Stimulated activated CD8-positive, alpha-beta memory T cell treated with anti-CD3 and anti-CD28 coated beads, Interleukin-2, amount 100 ng/mL, for 48 hours (primary cell): ENCODE data around the gene DSCAM.

Experiments
- DNase-seq, 2 donors: peaks; one replicate each; pipeline ENCODE4 v3.0.0-alpha.2; 2020; ENCODE audit warnings: low read depth in 2 of 2

The DSCAM gene

DNA sequence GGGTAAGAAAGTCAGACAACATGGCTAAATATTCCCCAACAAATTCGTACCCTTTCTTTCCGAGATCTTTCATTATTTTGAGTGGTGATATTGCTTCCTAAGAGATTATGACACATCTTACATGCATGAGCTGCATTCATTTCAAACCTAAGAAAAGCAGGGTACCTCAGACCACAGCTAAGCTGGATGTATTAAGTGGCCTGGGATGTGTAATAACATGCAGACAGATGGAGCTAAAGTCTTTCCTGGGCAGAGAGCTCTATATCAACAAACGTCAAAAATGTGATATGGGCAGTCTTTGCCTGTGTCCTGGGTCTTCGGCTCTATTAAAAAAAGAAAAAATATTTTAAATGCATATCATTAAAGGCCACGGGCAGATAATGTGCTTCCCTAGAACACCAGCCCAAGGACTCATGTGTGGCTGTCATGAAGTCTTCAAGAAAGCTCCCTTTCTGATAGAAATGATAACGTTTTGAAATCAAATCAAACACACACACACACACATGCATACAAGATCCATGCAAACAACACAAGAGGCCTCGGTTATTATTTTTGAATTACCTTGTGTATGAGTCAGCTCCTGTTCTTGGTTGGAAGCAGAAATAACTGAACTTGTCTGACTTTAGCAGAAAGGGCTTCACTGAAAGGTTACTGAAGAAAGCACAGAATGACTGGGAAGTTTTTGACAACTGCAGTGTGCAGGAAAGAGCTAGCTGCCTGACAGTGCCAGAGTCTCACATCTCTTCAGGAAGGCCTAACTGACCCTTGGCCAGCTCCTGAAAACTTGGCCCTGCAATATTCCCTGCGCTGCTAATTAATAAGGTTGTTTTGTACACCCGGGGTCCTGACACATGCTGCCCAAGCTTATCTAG, 231.2 kb downstream of the DSCAM start:
- no peak for DNase-seq

DNA sequence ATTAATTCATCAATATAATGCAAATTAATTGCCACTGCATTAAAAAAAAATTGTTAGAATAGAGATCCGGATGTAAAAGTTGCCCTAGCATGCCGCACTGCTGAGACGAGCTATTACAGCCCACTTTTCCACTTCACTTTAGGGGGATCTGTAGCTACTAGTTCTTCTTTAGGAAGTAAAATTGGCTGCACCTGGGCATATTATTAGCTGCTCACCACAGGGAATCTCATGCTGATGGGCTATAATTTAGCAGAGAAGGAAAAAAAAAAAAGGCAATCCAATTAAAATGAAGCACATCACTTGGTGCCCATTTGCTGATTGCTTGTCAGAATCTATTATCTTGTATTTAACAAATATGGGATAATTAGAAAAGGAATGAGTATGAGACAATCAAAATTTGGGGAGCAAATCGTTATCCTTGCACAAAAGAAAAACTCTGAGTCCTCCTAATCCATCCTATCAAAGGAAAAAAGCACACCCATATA, 233.4 kb downstream of the DSCAM start:
- DNase-seq, result no peak

DNA sequence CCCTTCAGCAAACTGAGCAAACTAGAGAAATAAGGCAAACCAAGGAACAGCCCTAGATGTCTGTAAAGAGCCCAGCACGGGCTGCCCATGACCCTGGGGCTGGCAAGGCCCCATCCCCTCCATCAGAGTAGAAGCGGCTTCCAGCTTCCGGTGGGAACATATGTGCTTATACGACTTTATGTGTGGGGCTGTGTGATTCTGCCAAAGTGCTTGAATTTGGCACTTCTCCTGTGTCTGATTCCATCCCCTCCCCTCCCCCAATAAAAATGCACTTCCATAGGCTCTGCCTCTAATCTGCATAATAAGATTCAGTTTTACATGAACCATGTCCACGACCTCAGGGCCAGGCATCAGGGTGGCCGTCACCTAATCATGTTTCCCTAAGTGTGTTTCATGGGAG, 236.6 kb downstream of the DSCAM start:
- no peak for DNase-seq

DNA sequence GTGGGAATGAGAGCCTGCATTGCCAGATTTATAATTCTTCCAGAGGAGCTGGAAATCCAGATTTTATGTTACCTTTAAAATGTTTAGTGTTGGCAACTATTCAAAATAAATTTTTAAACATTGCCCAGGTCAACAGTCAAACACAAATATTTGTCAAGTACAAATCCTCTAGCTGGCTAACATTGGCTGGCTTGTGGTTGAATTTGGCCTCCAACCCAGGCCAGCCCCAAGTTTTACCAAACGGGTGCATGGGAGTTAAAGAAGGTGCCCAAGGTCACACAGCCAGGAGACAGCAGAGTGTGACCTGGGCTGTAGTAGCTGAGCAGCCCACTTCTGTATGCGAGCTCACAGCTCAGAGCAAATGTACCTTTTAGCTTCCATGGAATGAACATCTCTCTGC, 240.6 kb downstream of the DSCAM start:
- DNase-seq, result no peak

DNA sequence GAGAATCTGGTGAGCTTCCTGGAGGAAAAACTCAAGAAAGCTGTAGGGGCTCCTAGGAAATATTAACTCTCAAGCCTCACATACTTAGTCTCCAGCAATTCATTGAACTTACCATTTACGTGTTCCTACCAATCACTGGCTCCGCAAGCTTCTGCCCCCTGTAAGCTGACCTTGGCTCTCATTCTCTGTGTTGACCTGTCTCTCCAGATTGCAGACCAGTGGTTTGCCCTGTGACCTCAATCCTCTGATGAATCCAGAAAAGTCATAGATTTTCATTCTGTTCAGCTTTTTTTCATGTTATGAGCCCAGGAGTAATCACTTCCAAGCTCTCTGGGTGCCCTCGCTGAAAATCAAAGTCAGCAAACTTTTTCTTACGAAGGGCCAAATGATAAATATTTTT, 241.9 kb downstream of the DSCAM start:
- no peak for DNase-seq

DNA sequence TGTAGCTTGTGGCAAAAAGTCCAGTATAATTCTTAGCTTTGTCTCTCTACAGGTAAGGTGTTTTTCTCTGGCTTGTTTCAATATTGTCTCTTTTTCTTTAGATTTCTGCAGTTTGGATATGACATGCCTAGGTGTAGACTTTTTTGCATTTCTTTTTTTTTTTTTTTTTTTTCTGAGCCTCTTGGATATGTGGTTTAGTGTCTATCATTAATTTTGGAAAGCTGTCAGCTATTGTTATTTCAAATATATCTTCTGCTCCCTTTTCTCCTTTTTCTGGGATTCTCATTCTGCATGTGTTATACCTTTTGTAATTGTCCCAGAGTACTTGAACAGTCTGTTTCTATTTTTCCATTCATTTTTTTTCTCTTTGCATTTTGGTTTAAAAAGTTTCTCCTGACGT, 243.2 kb downstream of the DSCAM start:
- DNase-seq, result no peak

DNA sequence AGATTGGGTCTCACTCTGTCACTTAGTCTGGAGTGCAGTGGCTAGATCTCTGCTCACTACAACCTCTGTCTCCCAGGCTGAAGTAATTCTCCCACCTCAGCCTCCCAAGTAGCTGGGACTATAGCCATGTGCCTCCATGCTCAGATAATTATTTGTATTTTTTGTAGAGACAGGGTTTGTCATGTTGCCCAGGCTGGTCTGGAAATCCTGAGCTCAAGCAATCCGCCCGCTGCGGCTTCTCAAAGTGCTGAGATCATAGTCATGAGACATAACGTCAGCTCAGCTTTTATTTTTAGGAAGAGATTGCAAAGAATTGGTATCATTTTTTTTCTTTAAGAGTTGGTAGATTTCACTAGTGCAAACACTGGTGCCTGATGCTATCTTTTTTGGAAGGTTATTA, 244.9 kb downstream of the DSCAM start:
- DNase-seq, result no peak

DNA sequence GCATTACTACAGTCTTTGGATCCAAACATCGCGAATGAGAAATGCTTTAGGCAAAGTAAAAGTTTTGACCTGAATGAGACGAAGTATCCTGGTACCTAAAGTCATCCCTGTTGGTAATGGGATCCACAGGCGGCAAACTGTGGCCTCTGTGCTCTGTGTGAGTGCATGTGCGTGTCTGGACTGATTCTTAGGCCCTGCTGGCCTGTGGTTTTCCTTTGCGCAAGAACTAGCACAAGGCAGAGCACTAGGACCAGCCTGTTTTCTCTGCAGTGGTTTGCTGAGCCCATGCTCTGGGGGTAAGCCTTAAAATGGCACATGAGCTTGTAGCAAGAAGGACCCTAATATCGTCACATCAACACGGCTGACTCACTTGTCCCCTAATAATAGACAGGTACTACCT, 251.2 kb downstream of the DSCAM start:
- no peak for DNase-seq

DNA sequence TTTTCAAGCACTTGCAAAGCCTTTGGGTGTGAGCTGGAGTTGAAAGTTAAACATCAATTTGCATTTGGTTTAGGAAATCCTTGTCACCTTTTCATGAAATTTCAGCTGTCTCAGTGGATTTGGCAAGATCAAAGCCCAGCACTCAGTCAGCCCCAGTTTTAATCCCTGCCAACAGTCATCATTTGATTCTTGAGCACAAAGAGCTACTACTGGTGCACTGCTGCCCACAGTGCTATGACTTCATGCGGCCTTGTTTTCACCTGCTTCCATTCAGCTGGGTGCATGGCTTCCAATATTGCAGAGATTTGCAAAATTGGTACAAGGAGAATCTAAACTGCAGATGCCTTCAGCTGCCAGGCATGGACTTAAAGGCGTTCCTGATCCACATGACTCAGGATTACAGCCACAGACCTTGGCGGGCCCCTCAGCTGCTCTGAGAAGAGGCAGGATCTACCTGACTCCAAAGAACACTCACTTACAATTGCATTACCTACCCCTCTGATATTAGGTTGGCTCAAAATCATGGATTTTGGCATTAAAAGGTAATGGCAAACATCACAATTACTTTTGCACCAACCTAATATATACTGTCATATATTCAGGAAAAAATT, 259.1 kb downstream of the DSCAM start:
- no peak for DNase-seq

DNA sequence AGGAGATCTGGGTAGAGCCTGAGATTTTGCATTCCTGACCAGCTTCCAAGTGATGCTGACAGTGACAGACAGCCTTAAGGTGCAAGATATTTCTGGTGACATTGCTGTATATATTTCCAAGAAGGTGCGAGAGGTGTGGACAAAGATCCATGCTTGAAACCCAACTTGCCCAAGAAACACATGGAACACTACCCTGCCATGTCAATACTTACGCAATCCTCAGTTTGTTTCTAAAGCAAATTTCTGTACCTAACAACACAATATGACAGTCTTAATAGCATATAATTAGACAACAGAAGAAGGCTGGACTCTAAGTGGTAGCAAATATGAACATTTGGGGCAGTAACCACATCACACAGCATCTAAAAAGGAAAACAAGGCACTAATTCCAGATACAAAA, 260.4 kb downstream of the DSCAM start:
- DNase-seq, result no peak

DNA sequence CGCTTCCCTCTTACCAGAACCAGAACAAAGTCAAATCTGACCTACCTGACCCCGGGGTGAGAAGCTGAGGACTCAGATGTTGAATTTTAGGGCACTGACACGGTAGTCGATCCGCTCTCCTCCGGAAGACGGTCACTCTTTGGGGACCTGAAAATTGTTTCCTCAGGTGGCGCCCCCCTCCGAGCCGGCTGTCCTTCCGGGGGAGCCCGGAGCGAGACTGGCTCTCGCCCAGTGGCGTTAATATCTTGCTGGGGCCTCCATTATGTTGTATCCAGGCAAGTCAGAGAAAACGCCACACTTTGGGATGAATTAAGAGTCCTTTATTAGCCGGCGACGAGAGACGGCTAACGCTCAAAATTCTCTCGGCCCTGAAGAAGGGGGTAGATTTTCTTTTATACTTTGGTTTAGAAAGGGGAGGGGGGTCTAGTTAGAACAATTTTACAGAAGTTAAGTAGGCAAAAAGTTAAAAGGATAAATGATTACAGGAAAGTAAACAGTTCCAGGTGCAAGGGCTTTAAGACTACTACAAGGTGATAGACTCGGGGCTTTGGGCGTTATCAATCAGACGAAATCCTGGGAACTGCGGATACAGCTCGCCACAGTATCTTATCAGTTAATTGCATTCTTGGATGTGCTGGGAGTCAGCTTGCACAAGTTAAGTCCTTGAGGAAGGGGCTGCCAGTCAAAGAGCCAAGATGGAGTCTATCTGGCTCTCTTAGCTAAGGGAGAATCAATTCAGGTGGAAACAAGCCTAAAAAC, 269.5 kb downstream of the DSCAM start:
- DNase-seq, result no peak

DNA sequence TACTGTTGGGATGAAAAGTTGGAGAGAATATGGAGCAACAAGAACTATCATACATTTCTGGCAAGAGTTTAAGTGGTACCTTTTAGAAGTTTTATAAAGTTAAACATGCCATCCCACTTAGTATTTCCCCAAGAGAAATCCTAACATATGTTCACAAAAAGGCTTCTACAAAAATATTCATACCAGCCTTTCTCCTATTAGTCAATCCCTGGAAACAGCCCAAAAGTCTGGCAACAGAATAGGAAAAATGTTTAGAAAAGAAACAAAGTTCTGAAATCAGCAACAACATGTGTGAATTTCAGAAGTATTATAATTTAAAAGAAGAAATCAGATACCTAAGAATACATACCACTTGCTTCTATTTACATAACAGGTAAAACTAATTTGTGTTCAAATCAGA, 271.0 kb downstream of the DSCAM start:
- DNase-seq, result no peak

DNA sequence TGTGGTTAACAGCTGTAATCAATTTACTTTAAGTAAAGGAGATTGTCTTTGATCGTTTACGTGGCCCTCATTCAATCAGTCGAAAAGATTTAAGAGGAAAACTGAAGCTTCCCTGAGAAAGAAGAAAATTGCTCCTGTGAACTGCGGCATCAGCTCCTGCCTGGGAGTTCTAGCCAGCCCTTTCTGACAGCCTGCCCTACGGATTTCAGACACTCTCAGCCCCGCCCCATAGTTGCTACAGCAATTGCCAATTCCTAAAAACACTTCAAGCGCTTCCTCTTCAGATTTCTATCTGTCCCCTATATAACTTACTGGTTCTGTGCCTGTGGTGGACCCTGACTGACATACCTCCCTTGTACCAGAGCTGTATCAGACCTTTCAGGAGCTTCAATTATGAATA, 277.6 kb downstream of the DSCAM start:
- DNase-seq, result no peak

DNA sequence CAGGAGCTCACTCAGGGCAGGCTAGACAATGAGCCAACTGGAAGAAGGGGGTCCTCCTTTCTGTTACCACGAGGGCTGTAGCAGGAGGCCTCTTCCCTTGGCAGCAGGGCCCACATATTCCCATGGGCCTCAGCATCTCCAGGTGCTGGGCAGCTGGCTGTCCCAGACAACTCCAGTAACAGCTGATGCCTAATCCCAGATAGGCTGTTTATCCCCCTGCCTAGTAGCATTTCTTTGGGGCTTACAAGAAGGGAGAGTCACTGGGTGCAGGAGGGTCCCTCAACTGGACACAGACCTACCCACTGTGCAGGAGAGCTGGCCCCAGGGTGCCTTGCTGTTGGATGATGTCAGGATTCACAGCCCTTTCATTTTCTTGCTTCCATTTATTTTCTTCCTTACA, 278.2 kb downstream of the DSCAM start:
- DNase-seq, result no peak

DNA sequence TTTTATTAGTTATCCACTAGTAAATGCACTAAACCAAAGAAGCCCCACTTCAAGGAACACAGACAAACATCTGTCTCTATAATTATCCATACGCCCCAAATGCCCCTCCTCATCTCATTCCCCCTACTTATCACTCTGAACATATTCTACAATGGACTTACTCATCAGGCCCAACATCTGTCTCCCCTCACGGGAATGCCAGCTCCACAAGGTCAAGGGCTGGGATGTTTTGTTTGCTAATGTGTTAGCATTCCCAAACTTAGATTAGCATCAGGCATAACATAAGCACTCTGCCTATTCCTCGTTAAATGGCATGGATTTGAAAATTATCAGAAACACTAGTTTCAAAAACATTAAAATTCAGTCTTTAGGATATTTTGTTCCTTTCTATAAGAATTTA, 279.5 kb downstream of the DSCAM start:
- DNase-seq, result no peak

DNA sequence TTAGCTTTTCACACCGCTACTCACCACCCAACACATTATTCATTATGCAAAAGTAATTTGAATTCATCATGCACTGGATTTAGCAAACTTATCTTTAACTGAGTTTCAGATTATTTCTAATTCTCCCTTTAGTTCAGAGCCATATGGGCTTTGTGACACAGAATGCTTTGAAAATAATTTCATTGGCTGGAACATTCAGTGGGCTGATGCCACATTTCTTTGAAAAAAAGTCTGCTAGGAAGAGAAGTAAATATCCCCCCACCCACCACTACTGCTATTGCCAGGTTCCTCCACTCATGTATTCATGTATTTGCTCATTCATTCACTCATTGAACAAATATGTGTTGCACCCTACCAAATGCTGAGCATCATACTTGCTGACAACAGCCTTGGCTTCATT, 280.5 kb downstream of the DSCAM start:
- DNase-seq, result no peak

DNA sequence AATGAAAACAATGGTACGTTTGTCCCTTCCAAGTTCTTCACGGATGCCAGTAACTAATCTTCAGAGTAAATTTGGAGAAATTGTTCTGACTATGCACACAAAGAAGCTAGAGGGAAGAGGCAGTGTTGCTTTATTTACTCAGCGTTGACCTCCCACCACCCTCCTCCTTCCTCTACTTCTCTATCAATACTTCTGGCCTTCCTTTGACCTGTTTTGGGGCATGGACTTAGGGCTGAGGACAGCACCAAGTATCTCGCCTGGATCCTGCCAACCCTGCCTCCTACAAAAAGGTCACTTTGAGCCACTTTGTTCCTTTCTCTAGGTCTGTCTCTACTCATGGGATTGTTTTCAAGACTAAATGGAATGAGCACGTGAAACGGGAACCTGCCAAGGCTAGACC, 282.6 kb downstream of the DSCAM start:
- DNase-seq, result no peak

DNA sequence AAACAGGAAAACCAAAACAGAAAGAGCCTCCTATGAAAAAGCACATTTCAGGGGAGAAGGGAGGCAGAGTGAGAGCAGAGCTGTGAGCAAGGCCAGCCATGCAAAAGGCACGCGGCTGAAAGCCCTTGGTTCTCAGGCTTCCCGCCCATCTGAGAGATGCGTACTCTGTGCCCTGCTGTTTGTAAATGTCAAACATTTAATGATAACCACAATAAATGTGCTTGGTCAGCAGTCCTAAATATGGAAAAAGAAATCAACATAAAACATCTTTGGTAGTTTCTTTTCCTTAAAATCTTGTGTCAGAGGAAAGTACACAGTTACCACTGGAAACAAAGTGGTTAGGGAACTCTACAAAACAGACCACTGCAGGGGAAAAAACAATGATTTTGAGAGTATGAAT, 283.1 kb downstream of the DSCAM start:
- no peak for DNase-seq

DNA sequence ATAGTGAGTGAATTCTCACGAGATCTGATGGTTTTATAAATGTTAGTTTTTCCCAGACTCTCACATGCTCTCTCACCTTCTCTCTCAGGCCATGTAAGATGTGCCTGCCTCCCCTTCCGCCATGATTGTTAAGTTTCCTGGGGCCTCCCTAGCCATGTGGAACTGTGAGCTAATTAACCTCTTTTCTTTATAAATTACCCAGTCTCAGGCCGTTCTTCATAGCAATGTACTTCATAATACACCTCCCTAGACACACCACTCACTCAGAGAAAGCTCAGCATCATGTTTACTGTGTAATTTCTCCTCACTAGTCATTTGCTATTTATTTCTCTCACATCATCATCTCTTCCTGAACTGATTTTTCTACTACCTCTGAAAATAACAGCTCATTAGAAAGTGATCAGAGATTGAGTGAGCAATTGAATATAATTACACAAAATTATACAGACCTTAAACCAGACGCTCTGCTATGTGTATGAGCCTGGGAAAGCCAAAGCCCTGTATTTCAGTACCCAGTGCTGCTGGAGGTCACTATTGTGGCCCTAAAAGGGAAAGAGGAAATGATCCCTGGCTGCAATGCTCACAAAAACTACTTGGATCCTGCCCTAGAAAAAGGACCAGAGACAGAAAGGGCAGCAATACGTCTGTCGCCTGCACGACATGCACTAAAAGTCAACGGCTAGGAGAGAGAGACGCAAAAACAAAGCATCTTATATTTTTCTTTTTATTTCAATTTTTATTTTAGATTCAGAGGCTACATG, 284.5 kb downstream of the DSCAM start:
- no peak for DNase-seq

DNA sequence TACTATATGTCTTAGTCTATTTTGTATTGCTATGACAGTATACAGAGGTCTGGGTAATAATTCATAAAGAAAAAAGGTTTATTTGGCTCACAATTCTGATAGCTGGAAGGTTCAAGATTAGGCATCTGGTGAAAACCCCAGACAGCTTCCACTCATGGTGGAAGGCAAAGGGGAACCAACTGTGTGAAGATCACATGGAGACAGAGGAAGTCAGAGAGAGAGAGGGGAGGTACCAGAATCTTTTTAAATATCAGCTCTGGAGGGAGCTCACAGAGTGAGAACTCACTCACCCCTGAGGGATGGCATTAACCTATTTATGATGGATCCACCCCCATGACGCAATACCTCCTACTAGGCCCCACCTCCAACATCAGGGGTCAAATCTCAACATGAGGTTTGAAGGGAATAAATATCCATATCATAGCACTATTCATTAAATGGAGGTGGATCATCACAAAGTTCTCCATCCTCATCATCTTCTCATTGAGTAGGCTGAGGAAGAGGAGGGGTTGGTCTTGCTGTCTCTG, 290.5 kb downstream of the DSCAM start:
- no peak for DNase-seq

DNA sequence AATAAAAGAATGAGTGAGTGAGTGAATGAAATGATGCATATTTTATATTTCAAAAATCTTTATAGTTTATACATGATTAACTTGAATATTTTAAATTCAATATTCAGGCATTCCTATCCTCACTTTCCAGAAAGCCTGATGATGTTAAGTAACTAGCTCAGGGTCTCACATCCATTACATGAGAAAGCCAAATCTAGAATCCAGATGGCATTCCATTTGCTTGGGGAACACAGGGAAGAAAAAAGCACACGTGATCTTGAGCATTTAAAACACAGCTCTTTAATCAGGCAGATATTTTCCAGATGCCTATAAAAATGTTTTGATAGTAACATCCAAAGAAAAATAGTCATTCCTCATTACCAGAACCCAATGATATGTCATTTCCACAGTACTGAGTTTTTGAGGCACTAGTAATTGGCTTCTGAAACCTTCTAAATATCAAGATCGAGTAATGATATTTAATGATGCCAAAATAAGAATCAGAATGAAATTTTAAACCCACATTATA, 291.9 kb downstream of the DSCAM start:
- DNase-seq, result no peak

DNA sequence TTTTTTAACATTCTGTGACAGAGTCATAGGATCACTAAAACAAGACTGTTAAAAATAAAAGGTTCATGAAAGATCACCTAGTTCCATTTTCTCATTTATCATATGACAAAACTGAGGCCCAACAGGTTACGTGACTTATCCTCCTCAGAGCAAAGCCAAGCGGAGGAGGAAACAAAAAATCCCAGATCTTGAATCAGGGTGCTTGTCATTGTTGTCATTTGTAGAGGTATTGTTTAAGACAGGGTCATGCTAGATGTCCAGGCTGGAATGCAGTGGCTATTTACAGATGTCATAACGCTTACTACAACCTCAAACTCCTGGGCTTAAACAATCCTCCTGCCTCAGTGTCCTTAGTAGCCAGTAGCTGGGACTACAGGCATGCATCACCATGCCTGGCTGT, 293.2 kb downstream of the DSCAM start:
- no peak for DNase-seq
